Gastroesophageal sphincter (tissue), 3 donors: ENCODE results near the gene PHF11.

Experiments used
- EP300 ChIP-seq: sonication (generic); formaldehyde crosslinking; IDR thresholded peaks from one replicate; pipeline ENCODE4 v1.6.1; 2017; ENCODE audit warnings: antibody characterized with exemption, mild to moderate bottlenecking
- POLR2A ChIP-seq, 2 donors: fragments of 450-650 bp; IDR thresholded peaks; one replicate each; pipeline ENCODE4 v1.6.1; 2017; ENCODE audit warnings: antibody characterized with exemption in 2 of 2, mild to moderate bottlenecking in 2 of 2, moderate library complexity in 1 of 2
- POLR2AphosphoS5 ChIP-seq: sonication (generic); formaldehyde crosslinking; IDR thresholded peaks from one replicate; pipeline ENCODE4 v1.6.1; 2017; ENCODE audit warnings: antibody characterized with exemption
- TF ChIP-seq, protein P1 (sequence below), 4 experiments: fragments of 200-600 bp in 2 of 4; fragments of 450-650 bp in 2 of 4; sonication (generic) in 1 of 4; IDR thresholded peaks; one replicate each; pipeline ENCODE4 v1.5.1; 2017 to 2019; ENCODE audit warnings: antibody characterized with exemption in 4 of 4, mild to moderate bottlenecking in 2 of 4, moderate library complexity in 2 of 4

DNA sequence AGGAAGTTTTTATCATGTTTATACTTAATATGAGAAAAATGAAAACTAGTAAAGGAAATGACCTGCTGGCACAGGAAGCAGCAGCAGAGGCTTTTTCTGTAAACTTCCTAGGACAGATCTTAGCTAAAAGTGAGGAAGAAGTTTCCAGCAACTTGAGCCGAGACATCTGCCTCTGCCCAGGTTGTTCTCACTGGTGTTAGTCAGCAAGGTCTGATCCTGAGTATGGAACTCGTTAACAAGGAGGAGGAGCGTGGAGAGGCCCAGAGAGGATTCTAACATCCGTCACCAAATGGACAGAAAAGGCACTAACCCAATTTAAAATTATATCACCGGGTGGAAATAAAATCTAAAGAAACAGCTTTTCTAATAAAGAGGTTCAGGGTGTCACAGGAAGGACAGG, 43.6 kb downstream of the PHF11 start:
- TF ChIP-seq, protein P1, sequence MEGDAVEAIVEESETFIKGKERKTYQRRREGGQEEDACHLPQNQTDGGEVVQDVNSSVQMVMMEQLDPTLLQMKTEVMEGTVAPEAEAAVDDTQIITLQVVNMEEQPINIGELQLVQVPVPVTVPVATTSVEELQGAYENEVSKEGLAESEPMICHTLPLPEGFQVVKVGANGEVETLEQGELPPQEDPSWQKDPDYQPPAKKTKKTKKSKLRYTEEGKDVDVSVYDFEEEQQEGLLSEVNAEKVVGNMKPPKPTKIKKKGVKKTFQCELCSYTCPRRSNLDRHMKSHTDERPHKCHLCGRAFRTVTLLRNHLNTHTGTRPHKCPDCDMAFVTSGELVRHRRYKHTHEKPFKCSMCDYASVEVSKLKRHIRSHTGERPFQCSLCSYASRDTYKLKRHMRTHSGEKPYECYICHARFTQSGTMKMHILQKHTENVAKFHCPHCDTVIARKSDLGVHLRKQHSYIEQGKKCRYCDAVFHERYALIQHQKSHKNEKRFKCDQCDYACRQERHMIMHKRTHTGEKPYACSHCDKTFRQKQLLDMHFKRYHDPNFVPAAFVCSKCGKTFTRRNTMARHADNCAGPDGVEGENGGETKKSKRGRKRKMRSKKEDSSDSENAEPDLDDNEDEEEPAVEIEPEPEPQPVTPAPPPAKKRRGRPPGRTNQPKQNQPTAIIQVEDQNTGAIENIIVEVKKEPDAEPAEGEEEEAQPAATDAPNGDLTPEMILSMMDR (IDR thresholded peaks at IDR 0.05): no peak
- TF ChIP-seq EP300 (no peak), POLR2A (IDR thresholded peaks at IDR 0.05) (no peak), POLR2AphosphoS5 (no peak)
